GM21515 (cell line): Measurements from ENCODE around the gene TNNT2.

ENCODE experiments used
- ATAC-seq: cut with Tn5 transposase; IDR thresholded peaks from one replicate; pipeline ENCODE4 v1.9.1; 2021; ENCODE audit not compliant: unreplicated experiment

The TNNT2 gene

GRCh38 chr1:201335901-201336300 lies 41.6 kb downstream of the TNNT2 start:
- ATAC-seq, result no peak

- no peak for ATAC-seq
These were observed 42.2 kb downstream of the TNNT2 start for GRCh38 chr1:201335174-201335870.

GRCh38 chr1:201334325-201335173 lies 42.9 kb downstream of the TNNT2 start:
- no peak for ATAC-seq

GRCh38 chr1:201332616-201333335 lies 44.7 kb downstream of the TNNT2 start:
- no peak for ATAC-seq

GRCh38 chr1:201332021-201332420 lies 45.5 kb downstream of the TNNT2 start:
- ATAC-seq, result no peak

GRCh38 chr1:201331166-201331565 lies 46.3 kb downstream of the TNNT2 start:
- no peak for ATAC-seq

GRCh38 chr1:201330541-201330940 lies 46.9 kb downstream of the TNNT2 start:
- ATAC-seq, result no peak

- ATAC-seq, result no peak
These were observed 47.7 kb downstream of the TNNT2 start for GRCh38 chr1:201329801-201330200.

GRCh38 chr1:201329286-201329685 lies 48.2 kb downstream of the TNNT2 start:
- no peak for ATAC-seq

- ATAC-seq, result no peak
These were observed 48.9 kb downstream of the TNNT2 start for GRCh38 chr1:201328576-201328975.

GRCh38 chr1:201327687-201328240 lies 49.7 kb downstream of the TNNT2 start:
- no peak for ATAC-seq

GRCh38 chr1:201326710-201327109 lies 50.8 kb downstream of the TNNT2 start:
- no peak for ATAC-seq

GRCh38 chr1:201325678-201326060 lies 51.8 kb downstream of the TNNT2 start:
- no peak for ATAC-seq

GRCh38 chr1:201324821-201325677 lies 52.4 kb downstream of the TNNT2 start:
- no peak for ATAC-seq

- no peak for ATAC-seq
These were observed 53.2 kb downstream of the TNNT2 start for GRCh38 chr1:201324306-201324705.

- ATAC-seq, result no peak
These were observed 54.6 kb downstream of the TNNT2 start for GRCh38 chr1:201322653-201323510.

GRCh38 chr1:201321826-201322390 lies 55.6 kb downstream of the TNNT2 start:
- ATAC-seq, result no peak

GRCh38 chr1:201320168-201320788 lies 57.2 kb downstream of the TNNT2 start:
- ATAC-seq, result no peak

- no peak for ATAC-seq
These were observed 57.8 kb downstream of the TNNT2 start for GRCh38 chr1:201319631-201320030.
